ENCODE results near the gene MICAL3.

DNA sequence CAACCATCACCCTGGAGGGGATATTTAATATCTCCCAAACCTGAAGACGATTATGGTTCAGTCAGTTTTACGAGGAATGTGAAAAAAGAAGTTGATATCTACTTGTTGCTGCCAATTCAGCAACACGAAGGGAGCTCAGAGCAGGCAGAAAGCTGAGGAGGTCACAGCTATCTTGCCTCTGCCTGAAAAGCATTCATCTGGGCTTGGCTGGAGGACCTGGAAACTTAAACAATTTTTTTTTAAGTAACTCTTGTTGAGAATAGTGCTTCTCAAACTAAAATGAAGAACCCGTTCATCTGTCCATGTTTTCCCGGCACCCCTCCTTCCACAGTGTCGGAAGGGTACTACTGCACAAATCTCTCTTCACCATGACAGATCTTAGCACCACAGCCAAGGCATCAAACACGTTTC is 98.9 kb downstream of the MICAL3 start:
- TF ChIP-seq, protein P1, sequence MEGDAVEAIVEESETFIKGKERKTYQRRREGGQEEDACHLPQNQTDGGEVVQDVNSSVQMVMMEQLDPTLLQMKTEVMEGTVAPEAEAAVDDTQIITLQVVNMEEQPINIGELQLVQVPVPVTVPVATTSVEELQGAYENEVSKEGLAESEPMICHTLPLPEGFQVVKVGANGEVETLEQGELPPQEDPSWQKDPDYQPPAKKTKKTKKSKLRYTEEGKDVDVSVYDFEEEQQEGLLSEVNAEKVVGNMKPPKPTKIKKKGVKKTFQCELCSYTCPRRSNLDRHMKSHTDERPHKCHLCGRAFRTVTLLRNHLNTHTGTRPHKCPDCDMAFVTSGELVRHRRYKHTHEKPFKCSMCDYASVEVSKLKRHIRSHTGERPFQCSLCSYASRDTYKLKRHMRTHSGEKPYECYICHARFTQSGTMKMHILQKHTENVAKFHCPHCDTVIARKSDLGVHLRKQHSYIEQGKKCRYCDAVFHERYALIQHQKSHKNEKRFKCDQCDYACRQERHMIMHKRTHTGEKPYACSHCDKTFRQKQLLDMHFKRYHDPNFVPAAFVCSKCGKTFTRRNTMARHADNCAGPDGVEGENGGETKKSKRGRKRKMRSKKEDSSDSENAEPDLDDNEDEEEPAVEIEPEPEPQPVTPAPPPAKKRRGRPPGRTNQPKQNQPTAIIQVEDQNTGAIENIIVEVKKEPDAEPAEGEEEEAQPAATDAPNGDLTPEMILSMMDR (IDR thresholded peaks at IDR 0.05): no peak
- TF ChIP-seq JUNB (IDR thresholded peaks at IDR 0.05): no peak
- no peak for TF ChIP-seq HOXA7 (CRISPR knock-in tag; IDR thresholded peaks at IDR 0.05)
- TF ChIP-seq, protein P2, sequence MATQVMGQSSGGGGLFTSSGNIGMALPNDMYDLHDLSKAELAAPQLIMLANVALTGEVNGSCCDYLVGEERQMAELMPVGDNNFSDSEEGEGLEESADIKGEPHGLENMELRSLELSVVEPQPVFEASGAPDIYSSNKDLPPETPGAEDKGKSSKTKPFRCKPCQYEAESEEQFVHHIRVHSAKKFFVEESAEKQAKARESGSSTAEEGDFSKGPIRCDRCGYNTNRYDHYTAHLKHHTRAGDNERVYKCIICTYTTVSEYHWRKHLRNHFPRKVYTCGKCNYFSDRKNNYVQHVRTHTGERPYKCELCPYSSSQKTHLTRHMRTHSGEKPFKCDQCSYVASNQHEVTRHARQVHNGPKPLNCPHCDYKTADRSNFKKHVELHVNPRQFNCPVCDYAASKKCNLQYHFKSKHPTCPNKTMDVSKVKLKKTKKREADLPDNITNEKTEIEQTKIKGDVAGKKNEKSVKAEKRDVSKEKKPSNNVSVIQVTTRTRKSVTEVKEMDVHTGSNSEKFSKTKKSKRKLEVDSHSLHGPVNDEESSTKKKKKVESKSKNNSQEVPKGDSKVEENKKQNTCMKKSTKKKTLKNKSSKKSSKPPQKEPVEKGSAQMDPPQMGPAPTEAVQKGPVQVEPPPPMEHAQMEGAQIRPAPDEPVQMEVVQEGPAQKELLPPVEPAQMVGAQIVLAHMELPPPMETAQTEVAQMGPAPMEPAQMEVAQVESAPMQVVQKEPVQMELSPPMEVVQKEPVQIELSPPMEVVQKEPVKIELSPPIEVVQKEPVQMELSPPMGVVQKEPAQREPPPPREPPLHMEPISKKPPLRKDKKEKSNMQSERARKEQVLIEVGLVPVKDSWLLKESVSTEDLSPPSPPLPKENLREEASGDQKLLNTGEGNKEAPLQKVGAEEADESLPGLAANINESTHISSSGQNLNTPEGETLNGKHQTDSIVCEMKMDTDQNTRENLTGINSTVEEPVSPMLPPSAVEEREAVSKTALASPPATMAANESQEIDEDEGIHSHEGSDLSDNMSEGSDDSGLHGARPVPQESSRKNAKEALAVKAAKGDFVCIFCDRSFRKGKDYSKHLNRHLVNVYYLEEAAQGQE (IDR thresholded peaks at IDR 0.05): no peak
- TF ChIP-seq RAD21 (conservative IDR thresholded peaks at IDR 0.05 in 1 of 2, IDR thresholded peaks at IDR 0.05 in 1 of 2): no peak
- TF ChIP-seq, protein P3, sequence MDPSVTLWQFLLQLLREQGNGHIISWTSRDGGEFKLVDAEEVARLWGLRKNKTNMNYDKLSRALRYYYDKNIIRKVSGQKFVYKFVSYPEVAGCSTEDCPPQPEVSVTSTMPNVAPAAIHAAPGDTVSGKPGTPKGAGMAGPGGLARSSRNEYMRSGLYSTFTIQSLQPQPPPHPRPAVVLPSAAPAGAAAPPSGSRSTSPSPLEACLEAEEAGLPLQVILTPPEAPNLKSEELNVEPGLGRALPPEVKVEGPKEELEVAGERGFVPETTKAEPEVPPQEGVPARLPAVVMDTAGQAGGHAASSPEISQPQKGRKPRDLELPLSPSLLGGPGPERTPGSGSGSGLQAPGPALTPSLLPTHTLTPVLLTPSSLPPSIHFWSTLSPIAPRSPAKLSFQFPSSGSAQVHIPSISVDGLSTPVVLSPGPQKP (IDR thresholded peaks at IDR 0.05; ENCODE audit: low read depth, low read length): no peak
- TF ChIP-seq NR3C1 (IDR thresholded peaks at IDR 0.05): no peak
- no peak for TF ChIP-seq POLR2A (IDR thresholded peaks at IDR 0.05; ENCODE audit: low read length)
- no peak for TF ChIP-seq BHLHE40 (IDR thresholded peaks at IDR 0.05; ENCODE audit: low read depth, low read length)
- TF ChIP-seq, protein P4, sequence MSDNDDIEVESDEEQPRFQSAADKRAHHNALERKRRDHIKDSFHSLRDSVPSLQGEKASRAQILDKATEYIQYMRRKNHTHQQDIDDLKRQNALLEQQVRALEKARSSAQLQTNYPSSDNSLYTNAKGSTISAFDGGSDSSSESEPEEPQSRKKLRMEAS (IDR thresholded peaks at IDR 0.05): no peak
- TF ChIP-seq RCOR1 (IDR thresholded peaks at IDR 0.05; ENCODE audit: low read depth, low read length): no peak
- TF ChIP-seq MAZ (IDR thresholded peaks at IDR 0.05; ENCODE audit: borderline replicate concordance, low read depth, low read length): no peak
